CD14-positive monocyte (primary cell): ENCODE results near the gene PITRM1. TPM values are rescaled to one million over a fixed set of nuclear protein-coding genes. Genes with fewer than 3 reads are reported as not detected.

Experiments used
- DNase-seq, 3 donors: peaks; one replicate each; pipeline ENCODE4 v3.0.0-alpha.2; 2011 to 2022
- H2AFZ ChIP-seq: 2 replicates; pipeline ENCODE4 v1.6.0; 2012; ENCODE audit warnings: mild to moderate bottlenecking, low read depth, low read length, inconsistent platforms; ENCODE audit not compliant: insufficient read depth, poor library complexity, severe bottlenecking
- H3K27ac ChIP-seq, 2 donors: 1 replicate in 1 of 2; 2 replicates in 1 of 2; pipeline ENCODE4 v1.5.1; 2012 to 2013; ENCODE audit warnings: low read length in 2 of 2, control low read depth in 1 of 2, inconsistent platforms in 1 of 2, low read depth in 1 of 2, mild to moderate bottlenecking in 1 of 2
- H3K27me3 ChIP-seq, 2 donors: one replicate each; pipeline versions ENCODE4 v1.6.0 to v1.6.1; 2011 to 2013; ENCODE audit warnings: low read length in 2 of 2; ENCODE audit not compliant: control insufficient read depth in 2 of 2, insufficient read depth in 2 of 2
- H3K36me3 ChIP-seq, 2 donors: replicated peaks in 1 of 2; 1 replicate in 1 of 2; 2 replicates in 1 of 2; pipeline versions ENCODE4 v1.5.1 to v1.6.1; 2012 to 2013; ENCODE audit warnings: low read length in 2 of 2, control low read depth in 1 of 2, inconsistent platforms in 1 of 2, mild to moderate bottlenecking in 1 of 2; ENCODE audit not compliant: insufficient read depth in 2 of 2, control insufficient read depth in 1 of 2
- H3K4me1 ChIP-seq, 2 donors: 1 replicate in 1 of 2; 2 replicates in 1 of 2; pipeline versions ENCODE4 v1.5.1 to v1.6.1; 2012 to 2013; ENCODE audit warnings: low read length in 2 of 2, control low read depth in 1 of 2, inconsistent platforms in 1 of 2, mild to moderate bottlenecking in 1 of 2, moderate library complexity in 1 of 2; ENCODE audit not compliant: insufficient read depth in 2 of 2, control insufficient read depth in 1 of 2
- H3K4me2 ChIP-seq: replicated peaks from 2 replicates; pipeline ENCODE3; 2012; ENCODE audit warnings: low read length, moderate library complexity, mild to moderate bottlenecking; ENCODE audit not compliant: poor library complexity, severe bottlenecking; ENCODE audit errors: extremely low read depth
- H3K4me3 ChIP-seq, 3 experiments: fragments of 200-600 bp in 1 of 3; sonication (generic) in 1 of 3; replicated peaks in 1 of 3; 1 replicate in 2 of 3; 2 replicates in 1 of 3; pipeline ENCODE4 v1.5.1; 2011 to 2013; ENCODE audit warnings: low read length in 3 of 3, mild to moderate bottlenecking in 3 of 3, control low read depth in 2 of 3, low read depth in 2 of 3, inconsistent platforms in 1 of 3, moderate library complexity in 1 of 3
- H3K79me2 ChIP-seq: 2 replicates; pipeline ENCODE4 v1.6.0; 2012; ENCODE audit warnings: mild to moderate bottlenecking, control low read depth, inconsistent platforms, low read length, moderate library complexity; ENCODE audit not compliant: insufficient read depth
- H3K9ac ChIP-seq: 2 replicates; pipeline ENCODE4 v1.6.0; 2017; ENCODE audit warnings: low read length, mild to moderate bottlenecking; ENCODE audit not compliant: insufficient read depth, poor library complexity, severe bottlenecking
- H3K9me3 ChIP-seq, 2 donors: replicated peaks in 1 of 2; 1 replicate in 1 of 2; 2 replicates in 1 of 2; pipeline versions ENCODE4 v1.5.1 to v1.6.1; 2012 to 2013; ENCODE audit warnings: low read length in 2 of 2, control low read depth in 1 of 2; ENCODE audit not compliant: control insufficient read depth in 1 of 2, insufficient read depth in 1 of 2
- H4K20me1 ChIP-seq: 2 replicates; pipeline ENCODE4 v1.6.0; 2012; ENCODE audit warnings: mild to moderate bottlenecking, low read length, control low read depth, moderate library complexity; ENCODE audit not compliant: insufficient read depth
- H3K27ac Mint-ChIP-seq, 7 donors: one replicate each; pipeline ENCODE4 v1.8.0; 2020; ENCODE audit warnings: mild to moderate bottlenecking in 7 of 7, mixed read lengths in 7 of 7, moderate library complexity in 6 of 7, inconsistent platforms in 2 of 7
- H3K27me3 Mint-ChIP-seq, 3 donors: one replicate each; pipeline ENCODE4 v1.8.0; 2021 to 2022; ENCODE audit warnings: low read depth in 3 of 3, mild to moderate bottlenecking in 3 of 3, mixed read lengths in 3 of 3, moderate library complexity in 3 of 3, inconsistent platforms in 1 of 3
- H3K36me3 Mint-ChIP-seq, 2 donors: one replicate each; pipeline ENCODE4 v1.8.0; 2020; ENCODE audit warnings: mixed read lengths in 2 of 2, inconsistent platforms in 1 of 2, mild to moderate bottlenecking in 1 of 2
- H3K4me1 Mint-ChIP-seq: one replicate; pipeline ENCODE4 v1.8.0; 2020; ENCODE audit warnings: mild to moderate bottlenecking, mixed read lengths
- H3K4me3 Mint-ChIP-seq, 2 donors: one replicate each; pipeline ENCODE4 v1.8.0; 2020; ENCODE audit warnings: mild to moderate bottlenecking in 2 of 2, mixed read lengths in 2 of 2, moderate library complexity in 1 of 2
- H3K9me3 Mint-ChIP-seq, 7 donors: one replicate each; pipeline ENCODE4 v1.8.0; 2020 to 2022; ENCODE audit warnings: mixed read lengths in 7 of 7, mild to moderate bottlenecking in 6 of 7, moderate library complexity in 6 of 7, inconsistent platforms in 2 of 7
- WGBS: methylation state at CpG from one replicate; pipeline ENCODE4 v1.1.5; 2013; ENCODE audit warnings: missing lambda C conversion rate; ENCODE audit not compliant: insufficient coverage; 5-methylcytosine and 5-hydroxymethylcytosine counted together
- intact Hi-C, 2 donors: fragments of 100-400 bp; cut with micrococcal nuclease; formaldehyde crosslinking; loops; one replicate each; pipeline versions ENCODE4 v1.15.0 to v1.15.1; 2023
- polyA plus RNA-seq, 3 donors: library from polyadenylated mRNA; depleted of rRNA in 1 of 3; unstranded in 2 of 3; stranded (reverse) in 1 of 3; fragments of 300-500 nt in 2 of 3; fragments of >200 nt in 1 of 3; fragmentation: Illumina TruSeq in 2 of 3; gene quantifications; 1 replicate in 2 of 3; 2 replicates in 1 of 3; pipeline ENCODE4 v1.2.3, GENCODE V29; 2012 to 2021
- TF ChIP-seq, protein P1 (sequence below): fragments of 200-600 bp; IDR thresholded peaks from one replicate; pipeline ENCODE4 v1.8.0; 2022; ENCODE audit warnings: antibody characterized with exemption, mild to moderate bottlenecking

Gene PITRM1
- polyA plus RNA-seq, 3 donors: 15.3 to 45.7 (median 23.2) TPM

- TF ChIP-seq, protein P1, sequence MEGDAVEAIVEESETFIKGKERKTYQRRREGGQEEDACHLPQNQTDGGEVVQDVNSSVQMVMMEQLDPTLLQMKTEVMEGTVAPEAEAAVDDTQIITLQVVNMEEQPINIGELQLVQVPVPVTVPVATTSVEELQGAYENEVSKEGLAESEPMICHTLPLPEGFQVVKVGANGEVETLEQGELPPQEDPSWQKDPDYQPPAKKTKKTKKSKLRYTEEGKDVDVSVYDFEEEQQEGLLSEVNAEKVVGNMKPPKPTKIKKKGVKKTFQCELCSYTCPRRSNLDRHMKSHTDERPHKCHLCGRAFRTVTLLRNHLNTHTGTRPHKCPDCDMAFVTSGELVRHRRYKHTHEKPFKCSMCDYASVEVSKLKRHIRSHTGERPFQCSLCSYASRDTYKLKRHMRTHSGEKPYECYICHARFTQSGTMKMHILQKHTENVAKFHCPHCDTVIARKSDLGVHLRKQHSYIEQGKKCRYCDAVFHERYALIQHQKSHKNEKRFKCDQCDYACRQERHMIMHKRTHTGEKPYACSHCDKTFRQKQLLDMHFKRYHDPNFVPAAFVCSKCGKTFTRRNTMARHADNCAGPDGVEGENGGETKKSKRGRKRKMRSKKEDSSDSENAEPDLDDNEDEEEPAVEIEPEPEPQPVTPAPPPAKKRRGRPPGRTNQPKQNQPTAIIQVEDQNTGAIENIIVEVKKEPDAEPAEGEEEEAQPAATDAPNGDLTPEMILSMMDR: no peak
- no peaks in the 10 kb centered on the region for H3K36me3 ChIP-seq
- H3K4me1 ChIP-seq: peaks cover 6 to 7% of the 10 kb centered on the region in 2 donors
- intact Hi-C loops: no loop called here
- Mint-ChIP-seq H3K4me1 (peaks cover 7% of the 10 kb centered on the region), H3K27ac (no peak overlapping the region), H3K27me3 (peaks cover 2 to 7% (median 2%) of the 10 kb centered on the region in 3 donors), H3K9me3 (peaks cover 0 to 6% (median 0%) of the 10 kb centered on the region in 7 donors), H3K36me3 (no peaks in the 10 kb centered on the region), H3K4me3 (no peak overlapping the region)
- DNase-seq: no peak
- no peak overlapping the region for H3K27ac ChIP-seq
- no peaks in the 10 kb centered on the region for H4K20me1 ChIP-seq
- no peaks in the 10 kb centered on the region for H3K27me3 ChIP-seq
- H3K4me2 ChIP-seq: no peak overlapping the region
- H2AFZ ChIP-seq: no peak overlapping the region
- H3K9ac ChIP-seq: no peak overlapping the region
- no peaks in the 10 kb centered on the region for H3K9me3 ChIP-seq
- H3K79me2 ChIP-seq: no peaks in the 10 kb centered on the region
- 100% methylated on average over 1 of the region's 6 CpGs for WGBS
- H3K4me3 ChIP-seq: no peak overlapping the region
These were observed 13.8 kb upstream of the PITRM1 start for GRCh38 chr10:3186368-3186767.

DNA sequence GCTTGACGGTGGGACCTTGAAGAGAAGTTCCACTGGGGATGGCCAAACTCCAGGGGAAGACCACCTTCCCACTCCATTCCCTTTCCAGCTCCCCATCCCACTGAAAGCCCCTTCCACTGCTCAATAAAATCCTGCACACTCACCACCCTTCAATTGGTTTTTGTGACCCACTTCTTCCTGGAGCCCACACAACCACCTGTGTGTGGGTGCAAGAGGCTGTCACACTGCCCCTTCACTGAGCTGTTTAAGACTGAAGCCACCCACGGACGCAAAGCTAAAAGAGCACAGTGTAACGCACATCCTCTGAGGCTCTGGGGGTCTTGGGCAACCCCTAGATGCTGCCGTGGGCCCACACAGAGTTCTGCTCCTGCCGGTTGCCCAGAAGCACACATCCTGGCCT is 12.8 kb upstream of the PITRM1 start:
- peak overlapping the region in 1 of 7 donors; percentile 42 for H3K27ac Mint-ChIP-seq
- DNase-seq: no peak
- Histone ChIP-seq H3K79me2 (no peaks in the 10 kb centered on the region), H3K4me1 (peaks cover 6 to 8% of the 10 kb centered on the region in 2 donors), H3K9ac (no peak overlapping the region), H2AFZ (no peak overlapping the region), H3K4me2 (no peak overlapping the region), H4K20me1 (no peaks in the 10 kb centered on the region), H3K36me3 (no peaks in the 10 kb centered on the region), H3K27me3 (no peaks in the 10 kb centered on the region), H3K9me3 (no peaks in the 10 kb centered on the region), H3K4me3 (no peak overlapping the region), H3K27ac (no peak overlapping the region)
- H3K9me3 Mint-ChIP-seq: peaks cover 0 to 6% (median 0%) of the 10 kb centered on the region in 7 donors
- intact Hi-C loops: no loop called here
- WGBS: 85% methylated on average over 4 of the region's 6 CpGs
- no peak overlapping the region for H3K4me3 Mint-ChIP-seq
- H3K36me3 Mint-ChIP-seq: no peaks in the 10 kb centered on the region
- peaks cover 2 to 7% (median 2%) of the 10 kb centered on the region in 3 donors for H3K27me3 Mint-ChIP-seq
- peaks cover 8% of the 10 kb centered on the region for H3K4me1 Mint-ChIP-seq
- TF ChIP-seq, protein P1: no peak
